SU-DHL-6 (cell line): ENCODE measurements around the gene FRY.

ENCODE experiments used
- H2AFZ ChIP-seq: fragments of 200-600 bp; sonication (generic); 2 replicates; pipeline ENCODE4 v1.6.1; 2014; ENCODE audit warnings: low read depth, mild to moderate bottlenecking, moderate library complexity, mixed read lengths, antibody characterized with exemption, low read length; ENCODE audit not compliant: severe bottlenecking
- H3F3A ChIP-seq: fragments of 200-600 bp; shearing (Covaris generic); 2 replicates; pipeline ENCODE4 v1.6.0; 2016; ENCODE audit warnings: antibody characterized with exemption, mild to moderate bottlenecking; ENCODE audit not compliant: insufficient read depth
- H3K27ac ChIP-seq: fragments of 200-600 bp; sonication (generic); 2 replicates; pipeline ENCODE4 v1.5.1; 2016; ENCODE audit warnings: low read depth, mild to moderate bottlenecking, low read length, moderate library complexity, mixed read lengths
- H3K27me3 ChIP-seq: fragments of 200-600 bp; sonication (generic), shearing (Covaris generic); 2 replicates; pipeline ENCODE4 v1.6.0; 2014; ENCODE audit warnings: mild to moderate bottlenecking, low read length
- H3K36me3 ChIP-seq: fragments of 200-600 bp; sonication (generic); 2 replicates; pipeline ENCODE4 v1.6.1; 2014; ENCODE audit warnings: mild to moderate bottlenecking, low read length, mixed read lengths
- H3K4me2 ChIP-seq: fragments of 300-600, 200-600 bp; shearing (Covaris generic), sonication (generic); 2 replicates; pipeline ENCODE4 v1.6.0; 2014; ENCODE audit warnings: low read length, low read depth, mild to moderate bottlenecking; ENCODE audit not compliant: poor library complexity, severe bottlenecking
- H3K4me3 ChIP-seq: fragments of 200-600 bp; sonication (generic); 2 replicates; pipeline ENCODE4 v1.5.1; 2014; ENCODE audit warnings: antibody characterized with exemption, low read length, mild to moderate bottlenecking, mixed read lengths; ENCODE audit not compliant: insufficient read depth, poor library complexity, severe bottlenecking
- H3K79me2 ChIP-seq: fragments of 200-600 bp; sonication (generic); 2 replicates; pipeline ENCODE4 v1.6.1; 2014; ENCODE audit warnings: mild to moderate bottlenecking, low read length, moderate library complexity; ENCODE audit not compliant: insufficient read depth
- H3K9ac ChIP-seq: fragments of 200-600 bp; sonication (generic); 2 replicates; pipeline ENCODE4 v1.7.0; 2014; ENCODE audit warnings: mild to moderate bottlenecking, low read length
- H3K9me2 ChIP-seq: fragments of 200-600 bp; sonication (generic); replicated peaks from 2 replicates; pipeline ENCODE4 v1.6.1; 2014; ENCODE audit warnings: low read length; ENCODE audit not compliant: insufficient read depth
- H3K9me3 ChIP-seq: fragments of 200-600 bp; sonication (generic); 2 replicates; pipeline ENCODE4 v1.6.1; 2014; ENCODE audit warnings: low read length, mixed read lengths; ENCODE audit not compliant: insufficient read depth
- H4K20me1 ChIP-seq: fragments of 200-600 bp; sonication (generic); 2 replicates; pipeline ENCODE4 v1.6.1; 2014; ENCODE audit warnings: low read depth, mild to moderate bottlenecking, antibody characterized with exemption, low read length, moderate library complexity, mixed read lengths
- EZH2phosphoT487 ChIP-seq: fragments of 200-600 bp; sonication (generic), shearing (Covaris generic); conservative IDR thresholded peaks from 2 replicates; pipeline ENCODE4 v1.6.1; 2018; ENCODE audit warnings: mild to moderate bottlenecking, antibody characterized with exemption, low read length, moderate library complexity, mixed read lengths
- TF ChIP-seq, protein P1 (sequence below): fragments of 200-600 bp; sonication (generic); IDR thresholded peaks from one replicate; pipeline ENCODE4 v1.5.1; 2017; ENCODE audit warnings: antibody characterized with exemption, mild to moderate bottlenecking, low read length, moderate library complexity; ENCODE audit not compliant: insufficient read depth, poor library complexity, severe bottlenecking

Gene FRY

DNA sequence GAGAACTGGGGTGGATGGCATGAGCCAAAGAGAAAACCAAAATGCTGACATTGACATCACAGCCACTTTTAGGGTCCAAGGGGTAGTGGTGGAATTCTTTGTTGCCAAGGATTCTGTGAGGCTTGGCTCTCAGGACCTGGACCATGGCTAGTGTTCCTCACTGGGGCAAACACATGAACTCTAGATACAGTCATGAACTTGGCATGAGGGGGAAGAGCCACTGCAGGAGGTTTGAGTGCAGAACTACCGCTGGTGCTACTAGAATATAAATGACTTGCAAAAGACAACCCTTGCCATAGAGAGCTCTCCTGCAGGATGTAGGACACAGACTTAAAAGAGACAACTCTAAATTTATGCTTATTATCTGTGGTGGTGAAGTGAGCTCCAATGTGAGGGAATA is 29.8 kb upstream of the FRY start:
- Histone ChIP-seq H3K36me3 (no peaks in the 10 kb centered on the region), H2AFZ (no peak overlapping the region), H4K20me1 (no peaks in the 10 kb centered on the region), H3K79me2 (no peaks in the 10 kb centered on the region), H3K9ac (no peak overlapping the region), H3K9me2 (no peaks in the 10 kb centered on the region), H3K27me3 (no peaks in the 10 kb centered on the region), H3K9me3 (no peaks in the 10 kb centered on the region), H3F3A (no peaks in the 10 kb centered on the region), H3K4me3 (no peak overlapping the region), H3K27ac (no peak overlapping the region), H3K4me2 (no peak overlapping the region)
- TF ChIP-seq EZH2phosphoT487 = no peak
- TF ChIP-seq, protein P1, sequence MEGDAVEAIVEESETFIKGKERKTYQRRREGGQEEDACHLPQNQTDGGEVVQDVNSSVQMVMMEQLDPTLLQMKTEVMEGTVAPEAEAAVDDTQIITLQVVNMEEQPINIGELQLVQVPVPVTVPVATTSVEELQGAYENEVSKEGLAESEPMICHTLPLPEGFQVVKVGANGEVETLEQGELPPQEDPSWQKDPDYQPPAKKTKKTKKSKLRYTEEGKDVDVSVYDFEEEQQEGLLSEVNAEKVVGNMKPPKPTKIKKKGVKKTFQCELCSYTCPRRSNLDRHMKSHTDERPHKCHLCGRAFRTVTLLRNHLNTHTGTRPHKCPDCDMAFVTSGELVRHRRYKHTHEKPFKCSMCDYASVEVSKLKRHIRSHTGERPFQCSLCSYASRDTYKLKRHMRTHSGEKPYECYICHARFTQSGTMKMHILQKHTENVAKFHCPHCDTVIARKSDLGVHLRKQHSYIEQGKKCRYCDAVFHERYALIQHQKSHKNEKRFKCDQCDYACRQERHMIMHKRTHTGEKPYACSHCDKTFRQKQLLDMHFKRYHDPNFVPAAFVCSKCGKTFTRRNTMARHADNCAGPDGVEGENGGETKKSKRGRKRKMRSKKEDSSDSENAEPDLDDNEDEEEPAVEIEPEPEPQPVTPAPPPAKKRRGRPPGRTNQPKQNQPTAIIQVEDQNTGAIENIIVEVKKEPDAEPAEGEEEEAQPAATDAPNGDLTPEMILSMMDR = no peak

DNA sequence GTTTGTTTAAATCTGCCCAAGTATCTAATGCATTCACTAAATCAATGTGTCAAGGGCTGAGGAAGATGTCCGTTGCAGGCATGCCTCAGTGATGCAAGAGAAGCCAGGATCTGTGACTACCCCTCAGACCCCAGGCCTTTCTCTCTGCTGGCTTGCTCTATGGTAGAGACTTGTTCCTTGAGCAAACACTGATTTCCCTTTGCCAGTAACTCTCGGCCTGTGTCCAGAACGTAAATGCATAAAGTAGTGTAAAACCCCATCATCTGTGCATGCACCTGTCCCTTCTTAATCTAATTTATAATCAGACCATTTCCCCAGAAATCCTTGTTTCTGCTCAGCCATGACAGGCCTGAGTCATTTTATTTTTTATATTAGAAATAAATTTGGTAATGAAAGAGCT is 28.7 kb upstream of the FRY start:
- Histone ChIP-seq H4K20me1 (no peaks in the 10 kb centered on the region), H3K9me3 (no peaks in the 10 kb centered on the region), H3K36me3 (no peaks in the 10 kb centered on the region), H3K4me3 (no peak overlapping the region), H3K79me2 (no peaks in the 10 kb centered on the region), H3K9me2 (no peaks in the 10 kb centered on the region), H3K4me2 (no peak overlapping the region), H2AFZ (no peak overlapping the region), H3K27ac (no peak overlapping the region), H3F3A (no peaks in the 10 kb centered on the region), H3K9ac (no peak overlapping the region), H3K27me3 (no peaks in the 10 kb centered on the region)
- TF ChIP-seq EZH2phosphoT487 = no peak
- TF ChIP-seq, protein P1 = no peak

DNA sequence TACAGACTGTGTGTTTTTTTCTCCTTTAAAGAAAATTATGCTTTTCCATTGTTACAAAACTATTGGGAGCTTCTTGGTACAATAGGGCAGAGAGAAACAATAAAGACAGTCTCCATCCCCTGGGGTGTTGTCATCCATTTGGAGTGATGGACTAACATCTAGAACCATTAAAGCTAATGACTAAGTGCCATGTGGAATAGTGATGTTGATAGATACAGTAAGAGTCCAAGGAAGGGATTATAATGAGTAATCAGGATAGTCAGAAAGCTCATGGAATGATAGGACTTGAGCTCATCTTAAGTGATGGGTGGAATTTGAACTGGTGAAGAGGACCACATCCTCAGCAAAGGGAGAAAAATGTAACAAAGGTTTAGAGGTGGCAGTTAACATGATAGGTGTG is 24.1 kb upstream of the FRY start:
- no peak for TF ChIP-seq EZH2phosphoT487
- TF ChIP-seq, protein P1 = no peak
- H3K4me2 ChIP-seq = no peak overlapping the region
- H3K27ac ChIP-seq = no peak overlapping the region
- no peak overlapping the region for H3K9ac ChIP-seq
- no peaks in the 10 kb centered on the region for H4K20me1 ChIP-seq
- H3K27me3 ChIP-seq = no peaks in the 10 kb centered on the region
- no peak overlapping the region for H2AFZ ChIP-seq
- H3K79me2 ChIP-seq = no peaks in the 10 kb centered on the region
- H3F3A ChIP-seq = no peaks in the 10 kb centered on the region
- no peaks in the 10 kb centered on the region for H3K9me2 ChIP-seq
- H3K36me3 ChIP-seq = no peaks in the 10 kb centered on the region
- no peak overlapping the region for H3K4me3 ChIP-seq
- H3K9me3 ChIP-seq = no peaks in the 10 kb centered on the region
